ENCODE results near the gene CNOT6. TPM values are rescaled to one million over a fixed set of nuclear protein-coding genes. Genes with fewer than 3 reads are reported as not detected.

The CNOT6 gene
- total and polyA plus RNA-seq, 10 of the 15 experiments (the other 5 are each of a cell fraction or from before 2014, with no cell fraction given) = 3.8 to 22.1 (median 12.1) TPM

GRCh38 chr5:180469586-180469865 lies 24.7 kb upstream of the CNOT6 start (continued):
- no peak for TF ChIP-seq MEF2B (IDR thresholded peaks at IDR 0.05; ENCODE audit: partially characterized antibody, poor library complexity, severe bottlenecking)
- no peak for TF ChIP-seq CBFB (IDR thresholded peaks at IDR 0.05; ENCODE audit: low read depth)
- no peak for TF ChIP-seq ZNF622 (IDR thresholded peaks at IDR 0.05)
- no peak for TF ChIP-seq TARDBP (IDR thresholded peaks at IDR 0.05; ENCODE audit: borderline replicate concordance)

GRCh38 chr5:180469866-180470265 lies 24.3 kb upstream of the CNOT6 start:
- FAIRE-seq (no peak), ATAC-seq (no peak), DNase-seq (ENCODE audit: low read depth, low spot score) (no peak)
- H4K20me1 ChIP-seq (ENCODE audit: control insufficient read depth, insufficient read depth) = no peaks in the 10 kb centered on the region
- H3K9ac ChIP-seq (ENCODE audit: control insufficient read depth, insufficient read depth, low read length) = no peak overlapping the region
- H3K9me3 ChIP-seq (replicated peaks; ENCODE audit: control insufficient read depth, insufficient read depth, low read length) = no peaks in the 10 kb centered on the region
- no peak for TF ChIP-seq SP1 (IDR thresholded peaks at IDR 0.05; ENCODE audit: low read depth, low read length)
- TF ChIP-seq, protein P1, sequence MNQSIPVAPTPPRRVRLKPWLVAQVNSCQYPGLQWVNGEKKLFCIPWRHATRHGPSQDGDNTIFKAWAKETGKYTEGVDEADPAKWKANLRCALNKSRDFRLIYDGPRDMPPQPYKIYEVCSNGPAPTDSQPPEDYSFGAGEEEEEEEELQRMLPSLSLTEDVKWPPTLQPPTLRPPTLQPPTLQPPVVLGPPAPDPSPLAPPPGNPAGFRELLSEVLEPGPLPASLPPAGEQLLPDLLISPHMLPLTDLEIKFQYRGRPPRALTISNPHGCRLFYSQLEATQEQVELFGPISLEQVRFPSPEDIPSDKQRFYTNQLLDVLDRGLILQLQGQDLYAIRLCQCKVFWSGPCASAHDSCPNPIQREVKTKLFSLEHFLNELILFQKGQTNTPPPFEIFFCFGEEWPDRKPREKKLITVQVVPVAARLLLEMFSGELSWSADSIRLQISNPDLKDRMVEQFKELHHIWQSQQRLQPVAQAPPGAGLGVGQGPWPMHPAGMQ (IDR thresholded peaks at IDR 0.05; ENCODE audit: borderline replicate concordance) = no peak
- TF ChIP-seq CBFB (IDR thresholded peaks at IDR 0.05; ENCODE audit: low read depth) = no peak
- no peak for TF ChIP-seq BCL11A (IDR thresholded peaks at IDR 0.05; ENCODE audit: low read depth, low read length)
- TF ChIP-seq CEBPZ (IDR thresholded peaks at IDR 0.05; ENCODE audit: low read depth, low read length) = no peak
- TF ChIP-seq, protein P2, sequence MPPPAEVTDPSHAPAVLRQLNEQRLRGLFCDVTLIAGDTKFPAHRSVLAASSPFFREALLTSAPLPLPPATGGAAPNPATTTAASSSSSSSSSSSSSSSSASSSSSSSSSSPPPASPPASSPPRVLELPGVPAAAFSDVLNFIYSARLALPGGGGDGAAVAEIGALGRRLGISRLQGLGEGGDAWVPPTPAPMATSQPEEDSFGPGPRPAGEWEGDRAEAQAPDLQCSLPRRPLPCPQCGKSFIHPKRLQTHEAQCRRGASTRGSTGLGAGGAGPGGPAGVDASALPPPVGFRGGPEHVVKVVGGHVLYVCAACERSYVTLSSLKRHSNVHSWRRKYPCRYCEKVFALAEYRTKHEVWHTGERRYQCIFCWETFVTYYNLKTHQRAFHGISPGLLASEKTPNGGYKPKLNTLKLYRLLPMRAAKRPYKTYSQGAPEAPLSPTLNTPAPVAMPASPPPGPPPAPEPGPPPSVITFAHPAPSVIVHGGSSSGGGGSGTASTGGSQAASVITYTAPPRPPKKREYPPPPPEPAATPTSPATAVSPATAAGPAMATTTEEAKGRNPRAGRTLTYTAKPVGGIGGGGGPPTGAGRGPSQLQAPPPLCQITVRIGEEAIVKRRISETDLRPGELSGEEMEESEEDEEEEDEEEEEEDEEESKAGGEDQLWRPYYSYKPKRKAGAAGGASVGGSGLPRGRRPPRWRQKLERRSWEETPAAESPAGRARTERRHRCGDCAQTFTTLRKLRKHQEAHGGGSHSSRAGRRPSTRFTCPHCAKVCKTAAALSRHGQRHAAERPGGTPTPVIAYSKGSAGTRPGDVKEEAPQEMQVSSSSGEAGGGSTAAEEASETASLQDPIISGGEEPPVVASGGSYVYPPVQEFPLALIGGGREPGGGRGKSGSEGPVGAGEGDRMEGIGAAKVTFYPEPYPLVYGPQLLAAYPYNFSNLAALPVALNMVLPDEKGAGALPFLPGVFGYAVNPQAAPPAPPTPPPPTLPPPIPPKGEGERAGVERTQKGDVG (CRISPR knock-in tag; IDR thresholded peaks at IDR 0.05) = no peak
- BruUV-seq (replicated peaks) = no TSS peak
- no peak overlapping the region for H2AFZ ChIP-seq (ENCODE audit: control insufficient read depth, low read depth, low read length)
- POLR2A ChIA-PET = no interaction called here
- H3K4me2 ChIP-seq (ENCODE audit: control insufficient read depth, insufficient read depth) = no peak overlapping the region
- WGBS (ENCODE audit: insufficient coverage, insufficient replicate concordance, low lambda C conversion rate, missing lambda C conversion rate) = 100% methylated on average over 1 of the region's 1 CpG
- intact Hi-C loops (cut with micrococcal nuclease; ENCODE audit: unreplicated experiment) (loop anchor here (5.0 kb wide), 1 partner anchor 343 kb away; no protein-coding TSS in a partner anchor), in situ Hi-C loops (cut with MboI) (no loop called here)
- CTCF ChIA-PET = interaction anchor here (0.9 kb wide), 1 partner anchor 154 kb away, joined by 3 read pairs; no protein-coding TSS in a partner anchor
- no peak overlapping the region for H3K4me3 ChIP-seq
- no peak overlapping the region for H3K27ac ChIP-seq (ENCODE audit: control insufficient read depth, insufficient read depth)
- H3K79me2 ChIP-seq (ENCODE audit: control insufficient read depth, insufficient read depth, low read length) = no peaks in the 10 kb centered on the region
- no peaks in the 10 kb centered on the region for H3K4me1 ChIP-seq (ENCODE audit: control insufficient read depth, insufficient read depth, low read length)
- RAD21 ChIA-PET (ENCODE audit: unreplicated experiment) = interaction anchor here (1.4 kb wide), 1 partner anchor 176 kb away, joined by 5 read pairs; no protein-coding TSS in a partner anchor
- no peaks in the 10 kb centered on the region for H3K27me3 ChIP-seq (replicated peaks in 1 of 2; ENCODE audit: control insufficient read depth in 2 of 2, insufficient read depth in 2 of 2, low read length in 1 of 2)
- no peaks in the 10 kb centered on the region for H3K36me3 ChIP-seq (ENCODE audit: control insufficient read depth in 2 of 2, insufficient read depth in 2 of 2, low read length in 1 of 2)
- SMC1A ChIA-PET (ENCODE audit: uncharacterized antibody, unreplicated experiment) = no interaction called here

Measured in GM12878 (cell line).